Hepatic stellate cell (primary cell): ENCODE measurements around the gene GNAT1.
"Not testable (repeated sequence)": the region's sequence is repeated elsewhere in the genome, so short reads cannot be mapped to it uniquely, and the experiment has no call there.

Experiments
- DNase-seq: peaks from one replicate; pipeline ENCODE4 v3.0.0; 2011; ENCODE audit warnings: low spot score

Gene GNAT1

GRCh38 chr3:50203809-50204803 is 12.7 kb downstream of the GNAT1 start:
- no peak for DNase-seq

GRCh38 chr3:50204804-50205412 is 13.5 kb downstream of the GNAT1 start, which contains the start of gene SLC38A3:
Gene SLC38A3, plus strand, starts transcription at chr3:50205271. Its CDS starts 8,929 bp downstream, at chr3:50214200.
- no peak for DNase-seq

GRCh38 chr3:50205413-50206276 is 14.2 kb downstream of the GNAT1 start:
- DNase-seq = no peak

- no peak for DNase-seq
Observed at GRCh38 chr3:50207359-50208042, 16.1 kb downstream of the GNAT1 start.

GRCh38 chr3:50208677-50209344 is 17.4 kb downstream of the GNAT1 start:
- no peak for DNase-seq

GRCh38 chr3:50210176-50210509 is 18.7 kb downstream of the GNAT1 start:
- DNase-seq = no peak

GRCh38 chr3:50210510-50211367 is 19.3 kb downstream of the GNAT1 start:
- no peak for DNase-seq

GRCh38 chr3:50211368-50211717 is 19.9 kb downstream of the GNAT1 start:
- DNase-seq = not testable (repeated sequence)

- DNase-seq = no peak
Observed at GRCh38 chr3:50211930-50212329, 20.5 kb downstream of the GNAT1 start.

- DNase-seq = no peak
Observed at GRCh38 chr3:50212502-50212901, 21.1 kb downstream of the GNAT1 start.

- DNase-seq = no peak
Observed at GRCh38 chr3:50212971-50213370, 21.6 kb downstream of the GNAT1 start.

- no peak for DNase-seq
Observed at GRCh38 chr3:50213373-50213772, 22.0 kb downstream of the GNAT1 start.

- DNase-seq = no peak
Observed at GRCh38 chr3:50214824-50215223, 23.4 kb downstream of the GNAT1 start.

- no peak for DNase-seq
Observed at GRCh38 chr3:50215529-50215928, 24.1 kb downstream of the GNAT1 start.

GRCh38 chr3:50217681-50218080 is 26.3 kb downstream of the GNAT1 start:
- DNase-seq = no peak

GRCh38 chr3:50218448-50218847 is 27.0 kb downstream of the GNAT1 start:
- DNase-seq = no peak

GRCh38 chr3:50219285-50219684 is 27.9 kb downstream of the GNAT1 start:
- no peak for DNase-seq

- no peak for DNase-seq
Observed at GRCh38 chr3:50220109-50220508, 28.7 kb downstream of the GNAT1 start.

GRCh38 chr3:50221051-50221410 is 29.6 kb downstream of the GNAT1 start:
- no peak for DNase-seq

- no peak for DNase-seq
Observed at GRCh38 chr3:50221411-50222168, 30.2 kb downstream of the GNAT1 start.
